K562 treated with DMSO at 1 percent for 4 hours (cell line): Measurements from ENCODE around the gene SRGAP2. TPM values are rescaled to one million over a fixed set of nuclear protein-coding genes. Genes with fewer than 3 reads are reported as not detected.

Experiments
- total RNA-seq: library from RNA; unstranded; fragments of 300-600 nt; gene quantifications from 2 replicates; pipeline ENCODE4 v1.2.3, GENCODE V29; 2022; ENCODE audit not compliant: insufficient read depth

The SRGAP2 gene
- 35.7 and 36.1 TPM in 2 replicates for total RNA-seq

DNA sequence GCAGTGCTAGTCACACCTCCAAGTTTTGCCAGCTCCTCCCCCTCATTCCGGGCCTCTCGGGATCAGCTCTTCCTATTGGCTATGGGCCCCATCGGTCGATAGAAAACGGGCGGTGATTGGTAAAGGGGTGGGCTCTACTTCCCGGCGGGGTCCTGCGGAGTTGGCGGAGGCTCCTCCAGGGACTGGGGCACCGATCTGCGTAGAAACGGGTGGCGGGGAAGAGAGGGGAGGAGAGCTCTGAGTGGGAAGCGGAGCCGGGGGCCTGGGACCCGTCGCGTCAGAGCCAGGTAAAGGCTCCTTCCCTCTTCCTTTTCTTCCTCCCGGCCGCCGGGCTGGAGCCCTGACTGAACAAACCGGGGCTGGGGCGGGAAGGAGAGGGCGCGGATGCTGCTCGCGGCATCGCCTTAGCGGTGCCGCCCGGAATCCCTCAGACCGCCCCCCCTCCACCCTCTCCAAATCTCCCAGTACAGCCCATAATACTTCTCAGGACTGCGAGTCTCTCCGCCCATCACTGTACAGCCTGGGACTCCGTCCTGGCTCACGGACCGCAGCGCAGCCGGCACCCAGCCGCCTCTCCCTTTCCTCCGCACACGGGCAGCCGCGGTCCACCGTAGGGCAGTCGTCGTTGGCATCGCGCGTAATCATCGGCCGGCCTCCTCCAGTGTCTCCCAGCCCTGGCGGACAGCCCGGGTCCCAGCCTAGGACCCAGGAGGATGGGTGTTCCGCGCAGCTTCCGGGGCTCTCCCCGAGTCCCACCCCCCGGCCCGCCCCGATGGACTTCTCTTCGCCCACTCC is at the start of gene SRGAP2:
TSS of gene SRGAP2 (plus strand) at position 178 of the 795 bp plus-strand sequence. CDS start 2,430 bp downstream, outside the sequence.

GRCh38 chr1:206202789-206203363 is 465 bp upstream of the SRGAP2 start, which contains the start of gene FAM72A:
Gene FAM72A, minus strand, starts transcription at chr1:206202839. Its CDS starts 814 bp downstream, at chr1:206202025.

Other genes starting within 250 kb of the SRGAP2 start
- not detected in 2 replicates for gene RAB7B, start 200.1 kb upstream of the SRGAP2 start, total RNA-seq
- gene CTSE, start 179.6 kb upstream of the SRGAP2 start, total RNA-seq, result not detected in 2 replicates
- not detected in 2 replicates for gene RHEX, start 150.4 kb upstream of the SRGAP2 start, total RNA-seq
- gene AVPR1B, start 86.2 kb upstream of the SRGAP2 start, total RNA-seq, result not detected in 2 replicates
- gene FAM72A, start 702 bp upstream of the SRGAP2 start, total RNA-seq, result 9.5 and 11.7 TPM in 2 replicates